AG04450 (cell line): ENCODE results near the gene CDCP1. TPM values are rescaled to one million over a fixed set of nuclear protein-coding genes. Genes with fewer than 3 reads are reported as not detected.

Source experiments
- CTCF ChIA-PET: fragments of 300-600, 350-600 bp; formaldehyde crosslinking; extraction: SDS; loops from one replicate; lab custom pipeline; 2022; ENCODE audit warnings: antibody characterized with exemption, inconsistent platforms; lab: Charles Lee
- POLR2A ChIA-PET: fragments of 350-600 bp; formaldehyde crosslinking; extraction: SDS; loops from one replicate; lab custom pipeline; 2021; ENCODE audit warnings: antibody characterized with exemption, inconsistent platforms; lab: Yijun Ruan, JAX
- DNase-seq: peaks from one replicate; pipeline ENCODE4 v3.0.0-alpha.2; 2011; ENCODE audit warnings: low read depth, low spot score
- H3K27ac ChIP-seq: one replicate; pipeline ENCODE4 v1.5.1; 2012; ENCODE audit warnings: low read depth, low read length, control low read depth
- H3K27me3 ChIP-seq: one replicate; pipeline ENCODE4 v1.6.0; 2012; ENCODE audit warnings: low read length; ENCODE audit not compliant: control insufficient read depth, insufficient read depth
- H3K4me3 ChIP-seq: 2 replicates; pipeline ENCODE4 v1.5.1; 2011; ENCODE audit warnings: mild to moderate bottlenecking, low read depth, low read length, control low read depth
- H3K9me3 ChIP-seq: 2 replicates; pipeline ENCODE4 v1.5.1; 2012; ENCODE audit warnings: low read length; ENCODE audit not compliant: control insufficient read depth, insufficient read depth
- polyA plus RNA-seq: library from polyadenylated mRNA; depleted of rRNA; stranded (reverse); fragments of >200 nt; gene quantifications from 2 replicates; pipeline ENCODE4 v1.2.3, GENCODE V29; 2011
- TF ChIP-seq, protein P1 (sequence below): IDR thresholded peaks from 2 replicates; pipeline ENCODE4 v1.5.1; 2011; ENCODE audit warnings: low read depth, low read length, control low read depth, inconsistent platforms

The CDCP1 gene
- polyA plus RNA-seq, 1 experiment: 13.6 TPM

DNA sequence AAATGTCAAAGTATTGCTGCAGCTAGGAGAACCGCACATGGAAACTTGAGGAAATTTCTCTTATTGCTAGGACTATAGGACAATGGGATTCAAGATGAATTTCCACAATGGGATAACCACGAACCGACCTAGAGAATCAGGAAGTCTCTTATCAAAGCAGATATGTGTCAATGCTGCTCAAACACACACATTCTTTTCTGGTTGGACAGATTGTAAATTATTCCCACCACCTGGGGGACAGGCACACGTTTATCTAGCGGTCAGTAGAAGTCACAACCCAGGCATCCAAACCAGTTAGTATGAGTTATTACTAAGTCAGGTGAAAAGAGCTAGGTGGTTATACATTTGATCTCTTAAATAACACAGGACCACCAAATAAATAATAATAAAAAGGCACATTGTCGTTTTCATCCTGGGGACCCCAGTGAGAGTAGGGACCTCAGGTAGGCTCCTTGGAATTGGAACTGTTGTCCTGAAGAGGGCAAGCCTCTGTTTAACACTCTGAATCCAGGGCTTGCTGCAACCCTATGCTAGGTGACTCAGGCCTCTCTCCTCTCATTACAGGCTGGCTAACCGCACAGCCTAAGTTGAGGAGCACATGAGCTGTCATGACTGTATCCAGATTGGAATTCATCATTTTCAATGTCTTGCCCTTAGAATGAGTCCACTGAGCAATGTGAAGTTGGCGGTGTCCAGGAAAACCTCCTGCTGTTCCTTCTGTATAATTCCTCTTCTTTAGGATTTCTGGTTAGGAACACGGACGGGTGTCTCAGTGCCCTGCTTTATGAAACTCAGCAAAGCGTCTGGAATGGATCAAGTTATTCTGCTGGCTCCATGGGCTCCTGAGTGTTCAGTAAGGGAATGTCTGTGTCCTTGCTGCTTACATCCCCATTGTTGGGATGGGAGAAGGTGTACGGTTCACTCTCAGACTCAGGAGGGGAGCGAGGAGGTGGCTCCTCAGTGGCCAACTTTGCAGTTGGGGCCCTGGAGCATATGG, 61.1 kb downstream of the CDCP1 start:
- DNase-seq: peak; percentile 85
- ChIA-PET CTCF (interaction anchor here (0.5 to 2.9 kb wide), 7 partner anchors 12 to 68 kb away, joined by 3 to 7 read pairs (median 3); no protein-coding TSS in a partner anchor), POLR2A (interaction anchor here (0.7 to 1.7 kb wide), 3 partner anchors 28 to 50 kb away, joined by 3 to 10 read pairs (median 3); no protein-coding TSS in a partner anchor)
- Histone ChIP-seq H3K9me3 (no peaks in the 10 kb centered on the region; the same call in 1 of the 2 replicates), H3K27me3 (no peaks in the 10 kb centered on the region), H3K4me3 (no peak overlapping the region), H3K27ac (peak overlapping the region; percentile 84)
- TF ChIP-seq, protein P1, sequence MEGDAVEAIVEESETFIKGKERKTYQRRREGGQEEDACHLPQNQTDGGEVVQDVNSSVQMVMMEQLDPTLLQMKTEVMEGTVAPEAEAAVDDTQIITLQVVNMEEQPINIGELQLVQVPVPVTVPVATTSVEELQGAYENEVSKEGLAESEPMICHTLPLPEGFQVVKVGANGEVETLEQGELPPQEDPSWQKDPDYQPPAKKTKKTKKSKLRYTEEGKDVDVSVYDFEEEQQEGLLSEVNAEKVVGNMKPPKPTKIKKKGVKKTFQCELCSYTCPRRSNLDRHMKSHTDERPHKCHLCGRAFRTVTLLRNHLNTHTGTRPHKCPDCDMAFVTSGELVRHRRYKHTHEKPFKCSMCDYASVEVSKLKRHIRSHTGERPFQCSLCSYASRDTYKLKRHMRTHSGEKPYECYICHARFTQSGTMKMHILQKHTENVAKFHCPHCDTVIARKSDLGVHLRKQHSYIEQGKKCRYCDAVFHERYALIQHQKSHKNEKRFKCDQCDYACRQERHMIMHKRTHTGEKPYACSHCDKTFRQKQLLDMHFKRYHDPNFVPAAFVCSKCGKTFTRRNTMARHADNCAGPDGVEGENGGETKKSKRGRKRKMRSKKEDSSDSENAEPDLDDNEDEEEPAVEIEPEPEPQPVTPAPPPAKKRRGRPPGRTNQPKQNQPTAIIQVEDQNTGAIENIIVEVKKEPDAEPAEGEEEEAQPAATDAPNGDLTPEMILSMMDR: peak; percentile 17; the same call in 1 of the 2 replicates

DNA sequence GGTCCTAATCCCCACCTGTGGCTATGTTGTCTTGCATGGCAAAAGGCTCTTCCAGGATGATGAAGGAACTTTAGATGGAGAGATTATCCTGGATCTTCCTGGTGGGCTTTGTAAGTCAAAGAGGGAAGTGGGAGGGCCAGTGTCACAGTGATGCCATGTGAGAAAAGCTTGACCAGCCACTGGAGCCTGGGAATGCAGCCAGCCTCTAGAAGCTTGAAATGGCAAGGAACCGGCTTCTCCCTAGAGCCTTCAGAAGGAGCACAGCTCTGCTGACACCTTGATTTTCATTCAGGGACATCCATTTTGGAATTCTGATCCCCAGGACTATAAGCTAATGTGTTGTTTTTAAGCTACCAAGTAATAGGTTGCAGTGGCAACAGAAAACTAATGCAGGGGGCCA, 61.8 kb downstream of the CDCP1 start:
- Histone ChIP-seq H3K27ac (no peak overlapping the region), H3K4me3 (no peak overlapping the region), H3K9me3 (no peaks in the 10 kb centered on the region; the same call in 1 of the 2 replicates), H3K27me3 (no peaks in the 10 kb centered on the region)
- POLR2A ChIA-PET: interaction anchor here (1.7 kb wide), 1 partner anchor 29 kb away, joined by 10 read pairs; no protein-coding TSS in a partner anchor
- CTCF ChIA-PET: interaction anchor here (0.5 to 2.9 kb wide), 5 partner anchors 13 to 68 kb away, joined by 3 to 7 read pairs (median 3); no protein-coding TSS in a partner anchor
- no peak for DNase-seq
- TF ChIP-seq, protein P1: no peak

DNA sequence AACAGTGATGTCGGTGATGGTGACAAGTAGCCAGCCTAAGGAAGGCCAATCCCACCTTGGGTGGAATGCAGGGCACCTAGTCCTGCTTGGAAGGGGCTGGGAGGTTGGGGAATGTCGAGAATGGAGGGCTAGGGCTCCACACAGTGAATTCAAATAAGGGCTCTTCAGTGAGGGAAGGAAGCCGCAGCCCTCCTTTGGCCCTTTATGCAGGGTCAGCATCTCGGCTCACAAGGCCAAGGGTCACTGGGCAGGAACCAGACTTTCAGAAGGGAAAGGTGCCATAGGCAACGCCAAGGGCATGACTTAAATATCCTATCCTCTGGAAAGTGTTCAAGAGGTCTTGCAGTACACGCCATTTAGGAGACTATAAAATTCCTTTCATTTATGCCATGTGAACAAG, 63.2 kb downstream of the CDCP1 start:
- Histone ChIP-seq H3K4me3 (no peak overlapping the region), H3K27ac (no peak overlapping the region), H3K27me3 (no peaks in the 10 kb centered on the region), H3K9me3 (no peaks in the 10 kb centered on the region; the same call in 1 of the 2 replicates)
- no peak for DNase-seq
- TF ChIP-seq, protein P1: no peak
- ChIA-PET POLR2A (no interaction called here), CTCF (no interaction called here)

DNA sequence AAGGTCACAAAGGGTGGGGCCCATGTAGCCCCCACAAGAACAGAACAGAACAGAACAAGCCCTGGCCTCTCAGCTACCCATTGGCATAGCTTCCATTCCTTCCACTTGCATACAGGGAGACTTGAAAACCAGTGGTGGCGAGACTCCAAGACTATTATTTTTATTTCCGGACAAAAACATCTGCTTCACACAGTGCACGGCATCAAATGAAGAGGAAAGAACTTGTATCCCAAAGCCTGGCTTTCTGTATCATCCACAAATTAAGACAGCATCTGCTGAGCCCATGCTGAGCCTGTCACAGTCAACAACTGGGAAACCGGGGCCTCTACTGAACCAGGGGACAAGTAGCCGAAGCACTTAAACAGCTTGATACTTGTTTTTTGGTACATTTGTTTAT, 64.0 kb downstream of the CDCP1 start:
- Histone ChIP-seq H3K27me3 (no peaks in the 10 kb centered on the region), H3K27ac (peak overlapping the region; percentile 21), H3K9me3 (no peaks in the 10 kb centered on the region; the same call in 1 of the 2 replicates), H3K4me3 (no peak overlapping the region)
- TF ChIP-seq, protein P1: no peak
- DNase-seq: peak; percentile 16
- POLR2A ChIA-PET: no interaction called here
- CTCF ChIA-PET: no interaction called here
